Left ventricle myocardium superior (tissue), 1 donor: ENCODE measurements around the gene OR8G1. TPM values are rescaled to one million over a fixed set of nuclear protein-coding genes. Genes with fewer than 3 reads are reported as not detected.

Experiments
- ATAC-seq: fragments of 200-7000 bp; cut with Tn5 transposase; one replicate; pipeline ENCODE4 v1.9.1; 2020; ENCODE audit warnings: mild to moderate bottlenecking, moderate library complexity
- DNase-seq: peaks from one replicate; pipeline ENCODE4 v3.0.0-alpha.2; 2020
- intact Hi-C: fragments of 100-400 bp; cut with micrococcal nuclease; formaldehyde crosslinking; loops from one replicate; pipeline ENCODE4 v1.11.0; 2022
- long read RNA-seq: library from polyadenylated mRNA; unstranded; transcript quantifications from one replicate; pipeline ENCODE4 v2.0.0, GENCODE V29; 2021
- total RNA-seq: library from RNA; stranded (reverse); fragmentation: NEBNext Ultra II Directional; extraction: Animal tissue kit (Norgen Biotek cat#: 25700); gene quantifications from one replicate; pipeline ENCODE4 v1.2.1, GENCODE V29; 2021
- donor health status: DM: no; HTN: yes; CAD: no; lungs with severe emphysema.

Gene OR8G1, protein sequence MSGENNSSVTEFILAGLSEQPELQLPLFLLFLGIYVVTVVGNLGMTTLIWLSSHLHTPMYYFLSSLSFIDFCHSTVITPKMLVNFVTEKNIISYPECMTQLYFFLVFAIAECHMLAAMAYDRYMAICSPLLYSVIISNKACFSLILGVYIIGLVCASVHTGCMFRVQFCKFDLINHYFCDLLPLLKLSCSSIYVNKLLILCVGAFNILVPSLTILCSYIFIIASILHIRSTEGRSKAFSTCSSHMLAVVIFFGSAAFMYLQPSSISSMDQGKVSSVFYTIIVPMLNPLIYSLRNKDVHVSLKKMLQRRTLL
- not detected for total RNA-seq
- long read RNA-seq, result 0 reads

DNA sequence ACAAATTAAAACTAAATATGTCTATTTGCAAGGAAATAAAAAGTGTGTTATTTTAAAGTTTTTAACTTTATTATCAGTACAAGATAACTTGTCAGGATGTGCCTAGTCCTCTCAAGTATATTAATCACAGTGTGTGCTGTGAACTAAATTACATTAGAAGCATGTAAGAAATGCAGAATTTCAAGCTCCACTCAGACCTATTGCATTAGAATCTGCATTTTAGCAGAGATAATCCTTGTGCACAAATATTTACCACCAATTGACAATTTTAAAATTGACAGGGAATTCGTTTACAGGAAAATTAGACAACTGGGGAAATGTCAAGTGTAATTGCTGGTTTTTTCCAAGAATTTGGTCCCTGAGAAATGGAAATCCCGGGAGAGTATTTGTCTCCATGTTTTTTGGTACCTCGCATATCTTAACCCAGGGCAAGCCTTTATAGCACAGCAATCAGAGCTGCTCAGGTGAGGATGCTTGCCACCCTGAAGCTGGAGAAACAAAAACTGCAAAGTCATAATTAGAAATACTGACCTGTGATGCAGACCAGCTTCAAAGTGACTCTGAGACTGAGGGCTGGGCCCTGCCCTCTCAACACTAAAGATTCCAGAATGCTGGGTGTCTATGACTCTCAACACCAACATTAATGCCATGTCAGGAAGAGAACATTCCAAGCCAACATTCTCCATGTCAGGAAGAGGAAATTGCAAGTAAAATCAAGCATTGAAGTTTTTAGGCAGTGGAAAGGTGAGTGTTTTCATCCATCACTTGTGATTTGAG lies at the start of gene OR8G1:
TSS of gene OR8G1 (plus strand) at position 475 of the 777 bp plus-strand sequence. CDS start 8,581 bp downstream, outside the sequence.
- DNase-seq (no peak), ATAC-seq (no peak)
- intact Hi-C loops, result no loop called here

DNA sequence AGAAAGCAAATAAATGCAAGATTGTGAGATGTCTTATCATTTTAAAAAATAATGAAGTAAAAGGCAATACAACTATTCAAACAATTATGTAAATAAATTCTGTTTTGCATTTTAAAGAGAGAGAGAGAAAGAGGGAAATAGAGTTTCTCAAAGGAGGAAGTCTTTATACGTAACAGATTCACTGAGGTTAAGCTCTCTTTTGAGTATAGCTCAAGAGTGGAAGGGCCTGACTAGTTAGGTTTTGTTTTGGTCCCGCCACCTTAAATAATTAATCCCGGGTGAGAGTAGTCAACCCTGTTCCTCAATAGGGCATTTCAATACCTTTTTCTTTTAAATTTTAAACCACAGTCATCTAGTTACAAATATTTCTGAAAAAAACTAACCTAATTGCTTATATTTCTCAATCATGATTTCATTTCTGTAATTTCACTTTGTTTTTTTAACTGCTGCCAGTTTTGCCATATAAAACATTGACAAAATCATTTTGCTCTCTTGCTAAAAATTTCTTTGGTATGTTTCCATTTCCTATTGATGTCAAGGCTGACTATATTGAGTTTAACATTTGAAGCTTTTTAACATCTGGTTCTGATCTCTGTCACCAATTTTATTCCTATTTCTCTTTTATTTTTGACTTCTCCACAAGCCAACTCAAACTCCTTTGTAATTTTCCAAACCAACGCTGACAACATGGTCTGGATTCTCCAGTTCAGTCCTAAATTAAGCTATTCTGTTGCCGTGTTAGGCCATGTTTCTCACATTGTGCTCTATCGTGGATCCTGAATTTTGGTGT lies 47.5 kb upstream of the OR8G1 start:
- no peak for ATAC-seq
- intact Hi-C loops, result no loop called here
- DNase-seq, result no peak

GRCh38 chr11:124194293-124195188 lies 46.4 kb upstream of the OR8G1 start:
- no peak for DNase-seq
- no peak for ATAC-seq
- intact Hi-C loops, result no loop called here

DNA sequence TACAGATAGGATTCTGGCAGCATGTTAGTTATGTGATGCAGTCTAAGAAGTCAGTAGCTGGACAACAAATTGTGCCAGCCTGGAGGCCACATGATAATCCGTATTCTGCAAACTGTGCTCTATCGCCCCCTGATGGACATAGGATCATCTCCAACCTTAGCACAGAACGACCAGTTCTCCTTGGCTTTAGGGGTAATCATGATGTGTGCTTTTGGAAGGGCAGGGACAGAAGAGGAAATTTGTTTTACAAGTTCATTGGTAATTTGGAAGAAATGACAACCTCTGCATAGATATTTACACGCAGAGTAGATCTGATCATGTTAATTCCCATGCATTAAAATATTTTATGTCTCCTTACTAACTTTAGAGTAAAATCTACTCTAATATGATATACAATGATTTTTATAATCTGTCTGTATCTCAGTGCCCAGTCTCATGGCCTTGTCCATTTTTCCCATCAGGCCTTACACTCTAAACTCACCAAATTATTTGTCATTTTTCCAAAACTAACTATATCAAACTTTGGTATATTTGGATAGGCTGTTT lies 45.6 kb upstream of the OR8G1 start:
- DNase-seq (no peak), ATAC-seq (no peak)
- intact Hi-C loops, result no loop called here

GRCh38 chr11:124197999-124198398 lies 42.9 kb upstream of the OR8G1 start:
- DNase-seq (no peak), ATAC-seq (no peak)
- intact Hi-C loops, result no loop called here

DNA sequence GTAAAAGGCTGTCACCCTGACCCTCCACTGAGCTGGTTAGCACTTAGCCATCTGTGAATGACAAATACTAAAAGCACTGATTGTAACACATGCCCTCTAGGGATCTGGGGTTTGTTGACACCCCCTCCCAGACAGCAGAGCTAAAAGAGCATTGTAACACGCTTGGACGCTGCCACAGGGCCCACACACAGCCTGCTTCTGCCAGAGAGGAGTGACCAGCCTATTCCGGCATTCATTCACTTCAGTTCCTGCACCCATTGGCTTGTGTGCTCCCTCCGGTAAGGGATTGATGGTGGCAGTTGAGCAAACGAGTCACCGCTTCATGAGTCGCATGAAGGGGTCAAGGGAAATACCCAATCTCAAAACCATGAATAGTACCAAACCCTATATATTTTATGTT lies 42.0 kb upstream of the OR8G1 start:
- no peak for ATAC-seq
- DNase-seq, result no peak
- intact Hi-C loops, result no loop called here

- no peak for DNase-seq
- intact Hi-C loops, result no loop called here
- no peak for ATAC-seq
Observed at GRCh38 chr11:124199702-124200101, 41.2 kb upstream of the OR8G1 start.

GRCh38 chr11:124200671-124201070 lies 40.2 kb upstream of the OR8G1 start:
- no peak for DNase-seq
- no peak for ATAC-seq
- intact Hi-C loops, result no loop called here

- ATAC-seq (no peak), DNase-seq (no peak)
- intact Hi-C loops, result no loop called here
Observed at GRCh38 chr11:124202951-124203350, 37.9 kb upstream of the OR8G1 start.

DNA sequence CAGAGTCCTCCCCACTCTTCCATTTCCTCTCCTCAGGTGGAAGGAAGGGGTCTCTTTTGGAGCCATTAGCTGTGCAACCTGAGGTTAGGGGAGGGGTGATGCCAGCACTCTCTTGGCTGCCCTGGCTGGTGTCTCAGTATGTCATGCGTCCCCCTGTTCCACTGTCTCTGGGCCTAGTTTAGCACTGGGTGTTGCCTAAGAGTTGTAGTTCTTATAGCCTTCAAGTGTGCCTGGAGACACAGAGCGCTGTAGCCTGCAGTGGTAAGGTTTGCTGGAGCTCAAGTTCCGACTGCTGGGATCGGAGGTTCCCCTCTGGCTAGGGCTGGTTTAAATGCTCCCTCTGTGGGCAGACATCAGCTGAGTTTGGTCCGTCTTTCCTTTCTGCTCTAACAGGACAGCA lies 36.9 kb upstream of the OR8G1 start:
- DNase-seq (no peak), ATAC-seq (no peak)
- intact Hi-C loops, result no loop called here

- no peak for ATAC-seq
- no peak for DNase-seq
- intact Hi-C loops, result no loop called here
Observed at GRCh38 chr11:124207102-124207792, 33.6 kb upstream of the OR8G1 start.

- ATAC-seq (no peak), DNase-seq (no peak)
- intact Hi-C loops, result no loop called here
Observed at GRCh38 chr11:124209824-124210357, 31.0 kb upstream of the OR8G1 start.

DNA sequence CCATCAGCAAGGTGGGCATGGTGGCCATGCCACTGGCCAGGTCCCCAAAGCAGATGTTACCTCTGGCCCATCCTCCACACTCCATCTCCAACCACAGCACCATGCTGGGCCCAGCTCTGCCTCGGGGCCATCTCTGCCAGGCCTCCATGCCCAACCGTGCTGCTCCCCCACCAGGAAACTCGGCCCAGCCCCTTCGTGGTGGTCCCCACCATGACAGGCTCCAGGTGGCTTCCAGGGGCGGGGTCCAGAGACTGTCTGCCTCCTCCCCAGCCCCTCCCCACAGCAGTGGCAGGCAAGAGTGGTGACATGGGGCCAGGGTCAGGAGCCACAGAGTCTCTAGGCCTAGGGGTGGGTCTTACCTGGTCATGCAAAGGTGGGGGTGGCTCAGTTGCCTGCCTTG lies 30.5 kb upstream of the OR8G1 start:
- no peak for DNase-seq
- intact Hi-C loops, result no loop called here
- ATAC-seq, result no peak

DNA sequence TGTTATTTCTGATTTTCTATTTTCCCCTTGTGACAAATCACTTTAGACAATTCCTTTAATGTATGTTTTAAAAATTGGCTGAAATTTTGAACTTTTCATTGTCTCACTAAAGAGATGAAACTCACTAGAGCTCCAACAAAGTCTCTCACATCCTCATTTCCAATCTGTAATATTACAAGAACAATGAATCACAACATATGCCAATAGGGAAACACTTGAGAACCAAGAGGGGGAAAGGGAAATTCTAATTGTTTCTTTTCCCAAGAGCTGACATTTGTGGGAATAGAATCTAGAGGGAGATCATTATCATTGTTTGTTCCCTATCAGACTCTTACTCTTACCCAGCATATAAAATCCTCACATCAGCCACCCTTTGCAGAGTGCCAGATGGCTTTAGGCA lies 29.6 kb upstream of the OR8G1 start:
- intact Hi-C loops, result no loop called here
- ATAC-seq (no peak), DNase-seq (no peak)

- no peak for DNase-seq
- intact Hi-C loops, result no loop called here
- no peak for ATAC-seq
Observed at GRCh38 chr11:124214027-124214426, 26.9 kb upstream of the OR8G1 start.

- intact Hi-C loops, result no loop called here
- DNase-seq, result no peak
- ATAC-seq, result no peak
Observed at GRCh38 chr11:124219126-124219525, 21.8 kb upstream of the OR8G1 start.

- ATAC-seq, result no peak
- DNase-seq, result no peak
- intact Hi-C loops, result no loop called here
Observed at GRCh38 chr11:124222407-124222806, 18.5 kb upstream of the OR8G1 start.
